Myometrial cell (primary cell): ENCODE results near the gene KRTAP19-1. TPM values are rescaled to one million over a fixed set of nuclear protein-coding genes. Genes with fewer than 3 reads are reported as not detected.

Source experiments
- total RNA-seq: library from RNA; depleted of rRNA; stranded (reverse); fragments of >200 nt; gene quantifications from 2 replicates; pipeline ENCODE4 v1.2.3, GENCODE V29; 2015

KRTAP19-1 gene
- not detected in 2 replicates for total RNA-seq

GRCh38 chr21:30480145-30480544 lies at the start of gene KRTAP19-1:
KRTAP19-1 (minus strand) TSS chr21:30480367; CDS start chr21:30480317, 50 bp downstream.

GRCh38 chr21:30502041-30502440 lies 21.9 kb upstream of the KRTAP19-1 start, which contains the start of gene KRTAP19-5:
KRTAP19-5 (minus strand) TSS chr21:30502141; CDS start chr21:30502090, 51 bp downstream.

GRCh38 chr21:30497065-30497464 lies 16.9 kb upstream of the KRTAP19-1 start, which contains the start of gene KRTAP19-4:
KRTAP19-4 (minus strand) TSS chr21:30497165; CDS start chr21:30497110, 55 bp downstream.

GRCh38 chr21:30491963-30492428 lies 11.8 kb upstream of the KRTAP19-1 start, which contains the start of gene KRTAP19-3:
KRTAP19-3 (minus strand) TSS chr21:30492013; CDS start chr21:30491957, 56 bp downstream.

GRCh38 chr21:30487336-30487735 lies 7.2 kb upstream of the KRTAP19-1 start, which contains the start of gene KRTAP19-2:
KRTAP19-2 (minus strand) TSS chr21:30487436; CDS start chr21:30487348, 88 bp downstream.

GRCh38 chr21:30439975-30440374 lies 40.2 kb downstream of the KRTAP19-1 start, which contains the start of gene KRTAP15-1:
KRTAP15-1 (plus strand) TSS chr21:30440275; CDS start chr21:30440328, 53 bp downstream.

GRCh38 chr21:30430170-30430655 lies 50.0 kb downstream of the KRTAP19-1 start, which contains the start of gene KRTAP13-4:
KRTAP13-4 (plus strand) TSS chr21:30430220; CDS start chr21:30430276, 56 bp downstream.

Other genes with a start within 250 kb of the KRTAP19-1 start
- gene KRTAP24-1, start 197.4 kb downstream of the KRTAP19-1 start, total RNA-seq: not detected in 2 replicates
- not detected in 2 replicates for gene KRTAP25-1, start 190.9 kb downstream of the KRTAP19-1 start, total RNA-seq
- gene KRTAP26-1, start 160.1 kb downstream of the KRTAP19-1 start, total RNA-seq: not detected in 2 replicates
- not detected in 2 replicates for gene KRTAP27-1, start 142.7 kb downstream of the KRTAP19-1 start, total RNA-seq
- gene KRTAP23-1, start 131.8 kb downstream of the KRTAP19-1 start, total RNA-seq: not detected in 2 replicates
- not detected in 2 replicates for gene KRTAP13-2, start 108.1 kb downstream of the KRTAP19-1 start, total RNA-seq
- not detected in 2 replicates for gene KRTAP13-1, start 84.3 kb downstream of the KRTAP19-1 start, total RNA-seq
- gene KRTAP13-3, start 54.4 kb downstream of the KRTAP19-1 start, total RNA-seq: not detected in 2 replicates
- gene KRTAP13-4, start 50.1 kb downstream of the KRTAP19-1 start, total RNA-seq: not detected in 2 replicates
- gene KRTAP15-1, start 40.1 kb downstream of the KRTAP19-1 start, total RNA-seq: not detected in 2 replicates
- not detected in 2 replicates for gene KRTAP19-2, start 7.1 kb upstream of the KRTAP19-1 start, total RNA-seq
- gene KRTAP19-3, start 11.6 kb upstream of the KRTAP19-1 start, total RNA-seq: not detected in 2 replicates
- not detected in 2 replicates for gene KRTAP19-4, start 16.8 kb upstream of the KRTAP19-1 start, total RNA-seq
- gene KRTAP19-5, start 21.8 kb upstream of the KRTAP19-1 start, total RNA-seq: not detected in 2 replicates
- gene KRTAP19-6, start 61.5 kb upstream of the KRTAP19-1 start, total RNA-seq: not detected in 2 replicates
- gene KRTAP19-7, start 80.9 kb upstream of the KRTAP19-1 start, total RNA-seq: not detected in 2 replicates
- not detected in 2 replicates for gene KRTAP22-2, start 110.0 kb upstream of the KRTAP19-1 start, total RNA-seq
- not detected in 2 replicates for gene KRTAP6-3, start 112.1 kb upstream of the KRTAP19-1 start, total RNA-seq
- gene KRTAP6-2, start 118.5 kb upstream of the KRTAP19-1 start, total RNA-seq: not detected in 2 replicates
- gene KRTAP22-1, start 120.7 kb upstream of the KRTAP19-1 start, total RNA-seq: not detected in 2 replicates
- gene KRTAP6-1, start 133.6 kb upstream of the KRTAP19-1 start, total RNA-seq: not detected in 2 replicates
- gene KRTAP20-1, start 136.1 kb upstream of the KRTAP19-1 start, total RNA-seq: not detected in 2 replicates
- gene KRTAP20-4, start 140.3 kb upstream of the KRTAP19-1 start, total RNA-seq: not detected in 2 replicates
- gene KRTAP20-2, start 154.8 kb upstream of the KRTAP19-1 start, total RNA-seq: not detected in 2 replicates
- gene KRTAP20-3, start 162.5 kb upstream of the KRTAP19-1 start, total RNA-seq: not detected in 2 replicates
- gene KRTAP21-3, start 238.4 kb upstream of the KRTAP19-1 start, total RNA-seq: not detected in 2 replicates